Posterior vena cava (tissue), 2 donors: ENCODE results near the gene PREB. TPM values are rescaled to one million over a fixed set of nuclear protein-coding genes. Genes with fewer than 3 reads are reported as not detected.

Source experiments
- DNase-seq: peaks from one replicate; pipeline ENCODE4 v3.0.0-alpha.2; 2020; ENCODE audit warnings: low spot score
- intact Hi-C, 2 donors: fragments of 100-400 bp; cut with DNase I; formaldehyde crosslinking; loops; one replicate each; pipeline versions ENCODE4 v1.14.1 to v1.14.2; 2022 to 2023
- total RNA-seq, 2 donors: library from RNA; stranded (reverse); fragmentation: NEBNext Ultra II Directional; extraction: Animal tissue kit (Norgen Biotek cat#: 25700); gene quantifications; one replicate each; pipeline ENCODE4 v1.2.1, GENCODE V29; 2021
- donor health status: DM: yes; HTN: yes; CAD: no.
- donor health status: DM: yes; HTN: yes; CAD: no.

The PREB gene
- total RNA-seq, 2 donors from 2014 or later, result 90.7 to 92.3 TPM

DNA sequence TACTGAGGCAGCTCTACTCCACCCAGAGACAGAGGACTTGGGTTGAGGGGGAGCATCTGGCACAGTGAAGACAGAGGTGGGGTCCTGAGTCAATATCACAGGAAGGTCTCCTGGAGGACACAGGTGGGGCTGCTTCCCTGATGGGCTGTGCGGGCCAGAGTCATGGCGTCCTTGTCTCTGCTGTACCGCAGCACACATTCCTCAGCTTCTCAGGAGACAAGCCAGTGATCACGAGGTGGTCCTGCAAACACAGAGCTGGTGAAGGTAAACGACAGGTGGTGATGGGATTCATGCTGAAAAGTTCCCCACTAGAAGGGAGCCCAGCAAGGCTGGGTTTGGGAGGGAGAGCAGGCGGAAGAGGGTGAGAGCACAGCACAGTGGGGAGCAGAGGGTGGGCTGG, 24.0 kb upstream of the PREB start:
- DNase-seq, result no peak
- intact Hi-C loops, result no loop called here

DNA sequence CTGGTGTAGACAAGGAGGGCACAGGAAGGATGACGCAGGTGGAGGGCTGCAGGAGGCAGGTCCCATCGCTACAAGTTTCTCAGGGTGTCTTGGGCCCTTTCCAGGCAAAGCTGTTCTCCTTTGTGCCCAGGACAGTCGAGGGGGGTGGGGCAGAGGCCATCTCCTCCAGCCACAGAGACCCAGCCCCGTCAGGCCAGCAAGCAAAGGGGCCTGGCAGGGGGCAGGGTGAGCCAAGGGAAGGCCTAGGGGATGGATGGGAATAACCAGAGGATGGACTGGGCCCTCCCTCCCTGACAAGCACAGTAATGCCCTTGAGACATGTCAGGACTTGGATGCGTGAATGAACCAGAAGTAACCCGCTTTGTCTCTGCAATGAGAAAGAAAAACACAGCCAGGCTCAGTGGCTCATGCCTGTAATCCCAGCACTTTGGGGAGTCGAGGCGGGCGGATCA, 20.7 kb upstream of the PREB start:
- intact Hi-C loops, result no loop called here
- DNase-seq, result no peak

DNA sequence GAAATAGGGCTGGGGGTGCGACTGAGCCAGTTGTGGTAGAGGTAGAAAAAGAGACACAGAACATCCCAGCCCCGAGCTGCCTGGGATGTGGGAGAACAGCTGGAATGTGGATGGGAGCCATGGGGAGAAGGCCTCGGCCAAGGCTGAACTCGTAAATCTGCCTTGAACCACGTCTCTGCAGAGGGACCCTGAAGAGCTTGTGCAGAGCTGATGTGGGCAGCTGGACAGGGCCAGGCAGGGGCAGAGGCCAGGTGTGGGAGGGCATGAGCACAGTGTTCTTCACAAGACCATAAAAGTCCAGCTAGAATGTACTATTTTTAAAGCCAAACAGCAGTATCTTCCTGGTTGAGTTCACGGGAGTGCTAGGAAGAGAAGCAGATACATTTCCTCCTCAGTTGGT, 20.1 kb upstream of the PREB start:
- no peak for DNase-seq
- intact Hi-C loops, result no loop called here

DNA sequence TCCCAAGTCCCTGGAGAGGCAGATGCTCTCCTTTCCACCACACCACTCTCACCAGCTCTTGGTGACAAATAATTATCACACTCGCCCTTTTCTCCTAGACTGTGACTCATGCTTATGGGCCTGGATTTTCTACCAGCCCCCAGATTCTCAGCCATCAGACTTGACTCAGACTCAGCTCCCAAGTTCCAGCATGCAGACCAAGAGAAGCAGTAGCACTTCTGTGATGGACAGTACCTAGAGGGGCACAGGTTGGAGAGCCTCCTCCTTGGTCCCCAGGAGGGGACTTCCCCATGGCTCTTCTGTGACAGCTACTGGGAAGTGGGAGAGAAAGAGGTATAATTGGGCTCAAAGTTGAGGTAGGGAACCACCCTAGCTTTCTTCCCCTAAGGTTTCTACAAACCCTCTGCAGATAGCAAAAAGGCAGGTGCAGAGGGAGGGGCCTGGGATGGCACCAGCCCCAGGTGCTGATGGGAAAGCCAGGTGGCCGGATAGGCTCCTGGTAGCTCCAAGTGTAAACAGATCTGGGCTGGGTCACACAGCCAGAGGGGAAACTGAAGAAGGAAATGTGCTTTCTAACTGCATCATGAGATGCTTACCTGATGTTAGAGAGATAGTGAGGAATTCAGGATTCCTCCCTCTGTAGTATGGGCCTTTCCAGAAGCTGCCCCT, 18.5 kb upstream of the PREB start:
- intact Hi-C loops, result no loop called here
- DNase-seq, result no peak

DNA sequence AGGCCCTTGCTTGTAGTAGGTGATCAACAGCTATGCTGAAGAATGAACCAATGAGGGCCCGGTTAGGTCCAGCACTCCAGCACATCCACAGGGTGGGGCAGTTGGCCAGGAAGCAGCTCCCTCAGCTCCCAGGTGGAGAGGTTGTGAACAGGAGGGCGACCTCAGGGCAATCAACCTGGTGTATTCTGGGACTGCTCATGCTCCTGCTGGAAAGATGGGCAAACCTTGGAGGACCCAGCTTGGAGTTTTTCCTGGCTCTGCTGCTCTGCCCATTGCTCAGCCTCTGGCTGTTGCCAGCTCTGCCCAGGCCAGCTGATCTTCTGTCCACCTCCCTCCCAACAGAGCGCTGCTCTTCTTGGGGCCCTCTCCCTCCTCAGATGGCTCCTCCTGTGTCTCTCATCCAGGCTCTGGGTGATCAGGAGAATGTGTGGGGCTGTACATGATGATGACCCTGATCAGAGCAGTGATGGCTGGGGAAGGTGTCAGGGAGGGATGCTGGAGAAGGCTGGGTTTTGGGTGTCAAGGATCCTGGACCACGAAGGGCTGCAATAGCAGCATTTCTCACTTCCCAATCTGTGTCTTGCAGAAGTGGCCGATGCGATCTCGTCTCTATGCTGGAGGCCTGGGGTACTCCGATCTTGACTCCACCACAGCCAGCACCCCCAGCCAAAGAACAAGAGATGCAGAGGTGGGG, 17.8 kb upstream of the PREB start:
- peak; percentile 43 for DNase-seq
- intact Hi-C loops, result no loop called here

DNA sequence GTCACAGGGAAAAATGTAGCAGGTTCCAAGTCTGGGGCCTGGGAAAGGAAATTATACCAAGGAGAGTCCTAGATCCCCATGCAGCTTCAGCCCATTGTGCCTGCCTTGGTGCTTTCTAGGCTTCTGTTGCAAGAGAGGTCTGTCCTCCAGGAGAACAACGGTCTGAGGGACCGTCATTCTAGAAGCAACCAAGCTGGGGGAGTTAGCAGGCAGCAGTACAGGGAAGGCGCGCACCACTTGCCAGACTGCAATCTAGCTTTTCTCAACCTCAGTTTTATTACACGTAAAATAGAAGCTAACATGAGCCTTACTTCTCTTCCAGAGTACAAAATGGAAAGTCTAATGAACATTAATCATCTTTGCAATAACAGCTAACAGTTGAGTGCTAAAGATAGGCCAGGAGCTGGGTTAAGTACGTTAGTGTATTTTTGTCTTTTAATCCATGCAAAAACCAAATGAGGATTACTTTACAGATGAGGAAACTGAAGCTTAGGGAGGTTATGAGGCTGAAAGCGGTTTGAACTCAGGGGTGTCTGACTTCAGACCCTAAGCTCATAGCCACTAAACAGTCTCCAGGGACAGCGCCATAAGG, 16.3 kb upstream of the PREB start:
- peak; percentile 64 for DNase-seq
- intact Hi-C loops, result no loop called here

DNA sequence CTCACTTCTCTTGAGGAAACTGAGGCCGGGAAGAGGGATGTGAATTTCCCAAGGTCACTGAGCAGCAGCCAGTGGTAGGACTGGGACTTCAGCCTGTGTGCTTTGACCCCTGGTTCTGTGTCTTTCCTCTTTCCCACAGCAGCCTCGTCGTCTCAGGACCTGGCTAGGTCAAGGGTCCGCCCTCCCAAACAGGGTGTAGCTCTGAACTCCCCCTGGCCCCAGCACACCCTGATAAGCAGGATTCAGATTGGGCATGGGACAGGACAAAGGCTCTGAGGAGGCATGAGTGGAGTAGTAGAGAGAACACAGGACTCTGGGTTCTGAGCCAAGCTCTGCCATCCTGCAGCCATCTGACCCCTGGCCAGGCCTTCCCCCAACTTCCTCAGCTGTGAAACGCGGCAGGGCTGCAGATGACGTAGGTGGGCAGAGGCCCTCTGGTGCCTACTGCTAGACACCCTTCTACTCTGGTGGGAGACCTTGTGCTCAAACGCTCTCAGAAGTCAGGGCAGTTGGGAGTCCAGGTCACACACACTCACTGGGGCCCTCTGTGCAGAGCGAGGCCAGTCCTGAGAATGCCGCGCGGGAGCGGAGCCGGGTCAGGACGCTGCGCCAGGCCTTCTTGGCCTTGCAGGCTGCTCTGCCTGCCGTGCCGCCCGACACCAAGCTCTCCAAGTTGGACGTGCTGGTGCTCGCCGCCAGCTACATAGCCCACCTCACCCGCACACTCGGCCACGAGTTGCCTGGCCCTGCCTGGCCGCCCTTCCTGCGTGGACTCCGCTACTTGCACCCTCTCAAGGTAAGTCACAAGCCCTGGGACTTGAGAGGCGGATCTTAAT, 15.4 kb upstream of the PREB start:
- DNase-seq, result peak; percentile 55
- intact Hi-C loops, result no loop called here

DNA sequence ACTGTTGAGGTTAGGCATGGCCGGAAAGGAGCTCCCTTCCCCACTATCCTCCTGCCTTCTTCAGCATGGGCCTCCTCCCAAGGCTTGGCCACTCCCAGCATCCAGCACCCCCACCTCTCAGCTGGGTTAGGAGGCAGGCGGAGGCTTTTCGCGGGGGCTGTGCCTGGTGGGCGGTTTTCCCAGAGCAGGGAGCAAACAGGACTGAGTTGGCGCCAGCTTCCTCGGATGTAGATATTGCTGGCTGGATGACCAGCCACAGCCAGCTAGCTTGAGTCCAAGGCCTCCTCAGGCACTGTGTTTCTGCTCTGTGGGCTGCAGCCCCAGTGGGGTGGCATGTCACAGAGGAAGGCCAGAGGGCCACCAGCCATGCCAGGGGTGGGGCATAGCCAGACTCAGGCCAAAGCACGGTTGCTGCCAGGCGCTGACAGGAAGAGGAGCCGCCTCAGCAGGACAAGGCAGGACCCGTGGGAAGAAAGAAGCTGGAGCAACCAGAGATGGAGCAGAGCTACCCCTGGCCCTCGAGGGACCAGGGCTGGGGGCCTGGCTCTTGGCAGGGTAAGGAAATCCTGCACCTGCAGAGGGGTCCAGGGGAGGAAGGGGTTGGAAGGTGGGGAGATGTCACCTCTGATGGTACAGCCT, 14.5 kb upstream of the PREB start, which contains the start of gene TCF23:
Gene TCF23 (plus strand): TSS at position 204 of the 639 bp plus-strand sequence. CDS start 130 bp downstream, at position 334.
- DNase-seq, result peak; percentile 69

DNA sequence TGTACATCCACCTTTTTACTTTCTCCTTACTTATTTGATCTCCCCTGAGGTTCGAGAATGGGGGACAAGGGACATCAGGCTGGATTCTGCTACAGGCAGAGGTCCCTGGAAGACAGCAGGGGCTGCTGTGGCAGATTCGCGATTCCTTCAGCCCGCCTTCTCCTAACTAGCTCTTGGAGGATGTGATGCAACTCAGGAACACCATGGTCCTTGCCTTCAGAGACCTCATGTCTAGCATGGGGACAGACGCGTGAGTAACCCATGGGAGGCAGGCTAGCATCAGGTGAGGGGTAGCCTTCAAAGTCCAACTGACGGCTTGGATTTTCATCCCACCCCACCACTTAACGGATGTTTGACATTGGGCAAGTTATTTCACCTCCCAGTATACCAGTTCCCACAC, 13.5 kb upstream of the PREB start:
- peak; percentile 22 for DNase-seq
- intact Hi-C loops, result no loop called here

More for the DNA sequence above, 14.5 kb upstream of the PREB start, which contains the start of gene TCF23:
- intact Hi-C loops, result no loop called here

DNA sequence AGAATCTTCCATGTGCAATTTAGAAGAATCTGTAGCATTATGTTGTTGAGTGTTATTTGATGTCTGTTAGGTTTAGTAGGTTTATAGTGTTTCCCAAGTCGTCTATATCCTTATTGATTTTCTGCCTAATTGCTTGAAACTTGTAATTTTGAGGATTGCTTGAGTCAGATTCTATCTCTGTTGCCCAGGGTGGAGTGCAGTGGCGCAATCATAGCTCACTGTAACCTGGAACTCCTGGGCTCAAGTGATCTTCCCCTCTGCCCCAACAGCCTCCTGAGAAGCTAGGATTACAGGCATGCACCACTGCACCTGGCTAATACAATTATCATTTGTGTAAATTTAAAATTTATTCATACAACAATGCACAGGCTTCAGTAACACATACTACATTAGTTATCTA, 11.2 kb upstream of the PREB start:
- peak; percentile 15 for DNase-seq
- intact Hi-C loops, result no loop called here

DNA sequence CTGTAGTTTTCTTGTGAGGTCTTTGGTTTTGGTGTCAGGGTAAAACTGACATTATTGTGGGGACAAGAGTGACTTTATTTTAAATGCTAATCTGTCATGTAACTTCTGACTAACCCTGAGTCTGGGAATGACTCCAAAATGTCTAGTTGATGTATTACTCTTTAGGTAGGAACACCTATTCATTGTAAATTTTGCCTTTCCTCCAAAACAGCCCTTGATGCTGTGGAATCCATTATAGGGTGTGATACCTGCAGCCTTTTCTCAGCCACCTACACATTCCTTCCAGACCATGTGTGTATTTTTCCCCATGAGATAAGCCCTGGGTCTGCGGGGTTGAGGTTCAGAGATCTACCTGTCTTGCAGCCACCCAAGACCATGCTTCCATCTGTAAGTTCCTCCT, 8.8 kb upstream of the PREB start:
- DNase-seq, result peak; percentile 8
- intact Hi-C loops, result no loop called here

DNA sequence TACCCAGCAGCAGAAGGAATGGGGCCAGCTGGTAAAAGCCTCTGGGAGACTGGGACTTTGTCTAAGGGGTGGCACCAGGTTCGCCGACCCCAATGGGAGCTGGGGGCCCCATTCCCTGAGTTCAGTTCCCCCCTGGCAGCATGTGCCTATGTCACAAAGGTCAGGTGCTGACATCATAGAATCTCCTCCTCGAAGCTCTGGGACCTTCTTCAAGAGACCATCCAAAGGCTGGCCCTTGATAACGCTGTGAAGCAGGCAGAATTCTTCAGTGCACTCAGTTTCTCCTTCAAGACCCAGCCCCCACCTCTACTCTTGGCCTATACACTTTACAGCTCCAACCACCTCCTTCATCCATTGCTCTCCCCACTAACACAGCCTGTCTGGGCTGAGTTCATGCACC, 4.9 kb upstream of the PREB start, which contains the start of gene PRR30:
Gene PRR30 (minus strand): TSS at position 101 of the 400 bp plus-strand sequence. CDS start 1,081 bp downstream, outside the sequence.
- intact Hi-C loops, result no loop called here
- DNase-seq, result peak; percentile 19

DNA sequence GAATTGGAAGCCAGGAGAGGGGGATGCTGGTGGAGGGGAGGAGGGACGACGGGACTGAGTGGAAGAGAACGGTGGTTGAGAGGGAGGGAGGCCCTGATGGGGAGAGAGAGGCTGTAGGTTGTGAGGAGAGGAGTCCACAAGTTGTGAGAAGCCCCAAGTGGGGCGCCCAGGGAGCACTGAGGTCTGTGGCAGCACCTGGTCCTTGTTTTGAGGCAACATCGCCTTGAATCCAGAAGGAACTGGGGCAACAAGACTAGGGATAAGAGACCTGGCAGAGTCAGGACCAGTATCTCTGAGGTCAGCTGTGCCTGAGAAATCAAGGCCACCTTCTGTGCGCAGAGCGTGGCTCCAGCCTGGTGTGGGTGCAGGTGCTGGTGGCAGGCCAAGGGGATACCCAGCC, 3.7 kb upstream of the PREB start:
- intact Hi-C loops, result no loop called here
- DNase-seq, result peak; percentile 62

DNA sequence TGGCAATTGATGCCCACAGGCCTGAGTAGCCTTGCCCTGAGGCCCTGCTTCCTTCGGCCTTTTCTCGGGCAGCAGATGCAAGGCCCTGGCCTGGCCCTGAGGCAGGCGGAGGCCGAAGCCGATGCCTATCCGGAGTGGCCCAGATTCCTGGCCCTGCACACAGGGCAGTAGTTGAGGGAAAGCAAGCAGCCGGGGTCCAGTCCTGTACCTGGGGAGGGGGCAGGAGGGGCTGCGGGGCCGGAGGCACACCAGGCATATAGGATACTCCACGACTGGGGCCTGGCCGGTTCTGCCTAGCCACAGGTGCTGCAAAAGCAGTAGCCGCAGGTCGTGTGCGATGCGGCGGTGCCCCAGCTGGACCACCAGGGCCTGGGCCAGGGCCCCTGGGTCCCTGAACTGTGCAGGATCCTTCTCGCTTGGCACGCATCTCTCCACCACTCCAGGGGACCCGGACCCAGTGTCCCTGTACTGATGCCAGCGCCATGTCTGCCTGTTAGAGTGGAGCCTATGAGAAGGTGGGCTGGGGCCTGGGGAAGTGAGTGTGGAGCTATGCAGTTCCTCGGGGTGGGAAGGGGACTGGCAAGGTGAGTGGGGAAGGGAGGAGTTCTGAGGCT, 3.0 kb upstream of the PREB start:
- peak; percentile 71 for DNase-seq
- intact Hi-C loops, result no loop called here

DNA sequence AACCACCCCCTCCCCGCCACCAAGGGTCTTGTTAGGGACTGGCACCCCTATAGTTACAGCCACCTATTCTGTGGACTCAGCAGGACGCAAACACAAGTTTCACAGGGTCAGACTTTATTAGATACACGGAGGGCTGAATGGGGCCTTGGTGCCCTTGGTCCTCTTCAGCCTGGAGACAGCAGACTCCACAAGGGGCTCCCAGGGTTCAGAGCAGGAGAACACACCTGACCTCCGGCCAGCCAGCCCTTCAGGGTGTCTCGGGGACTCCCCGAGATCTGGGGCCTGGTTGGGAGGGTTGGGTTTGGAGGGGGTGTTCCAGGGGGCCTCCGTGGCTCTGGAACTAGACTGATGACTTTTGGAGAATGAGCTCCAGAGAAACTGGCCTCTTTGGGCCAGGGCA, 2.3 kb upstream of the PREB start:
- peak; percentile 71 for DNase-seq
- intact Hi-C loops, result loop anchor here in 1 of 2 donors (1.0 kb wide), 1 partner anchor 125 kb away; no protein-coding TSS in a partner anchor

DNA sequence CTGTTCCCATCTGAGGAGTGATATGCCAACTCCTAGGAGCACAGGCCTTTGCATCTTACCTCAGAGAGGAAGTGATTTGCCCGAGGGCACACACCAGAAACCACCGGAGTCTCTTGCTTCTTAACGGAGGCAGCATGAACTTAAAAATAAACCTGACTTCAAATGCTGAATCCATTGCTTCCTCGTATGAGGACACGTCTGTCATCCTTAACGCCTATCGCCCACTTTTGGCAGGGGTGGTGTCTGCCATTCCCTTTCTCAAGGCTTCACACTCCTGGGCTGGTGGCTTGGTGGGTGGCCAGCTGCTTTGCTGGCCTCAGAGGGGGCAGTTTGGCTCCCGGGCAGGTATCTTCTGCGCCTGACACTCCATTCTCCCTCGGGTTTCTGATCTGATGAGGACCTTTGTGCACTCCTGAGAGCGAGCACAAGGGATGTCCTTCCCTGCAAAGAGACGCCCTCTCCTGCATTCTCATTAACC, 1.1 kb upstream of the PREB start:
- DNase-seq, result peak; percentile 72
- intact Hi-C loops, result no loop called here

DNA sequence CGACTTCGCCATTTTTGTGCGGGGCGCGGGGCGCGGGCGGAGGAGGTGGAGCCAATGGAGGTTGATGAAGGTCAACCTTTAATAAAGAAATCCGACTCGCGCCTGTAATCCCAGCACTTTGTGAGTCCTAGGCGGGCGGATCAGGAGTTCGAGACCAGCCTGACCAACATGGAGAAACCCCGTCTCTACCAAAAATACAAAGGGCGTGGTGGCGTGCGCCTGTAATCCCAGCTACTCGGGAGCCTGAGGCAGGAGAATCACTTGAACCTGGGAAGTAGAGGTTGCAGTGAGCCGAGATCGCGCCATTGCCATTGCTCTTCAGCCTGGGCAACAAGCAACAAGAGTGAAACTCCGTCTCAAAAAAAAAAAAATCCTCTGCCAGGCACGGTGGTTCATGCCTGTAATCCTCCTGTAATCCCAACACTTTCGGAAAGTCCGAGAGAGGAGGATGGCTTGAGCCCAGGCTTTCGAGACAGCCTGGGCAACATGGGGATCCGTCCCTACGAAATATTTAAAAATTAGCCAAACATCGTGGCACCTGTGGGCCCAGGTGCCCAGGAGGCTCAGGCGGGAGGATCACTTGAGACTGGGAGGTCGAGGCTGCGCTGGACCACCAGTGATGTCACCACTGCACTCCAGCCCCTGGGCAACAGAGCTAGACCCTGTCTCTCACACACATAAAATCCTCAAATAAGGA, 493 bp upstream of the PREB start:
- intact Hi-C loops, result loop anchor here in 1 of 2 donors (5.0 kb wide), 1 partner anchor 52 kb away; no protein-coding TSS in a partner anchor
- DNase-seq, result peak; percentile 54
